Activated T-cell treated with anti-CD3 and anti-CD28 coated beads, Interleukin-2, amount 50 U/mL, for 4 hours (primary cell): ENCODE results near the gene CRYBG1. TPM values are rescaled to one million over a fixed set of nuclear protein-coding genes. Genes with fewer than 3 reads are reported as not detected.

Experiments
- ATAC-seq, 2 donors: fragments of 200-7000 bp; cut with Tn5 transposase; one replicate each; pipeline ENCODE4 v1.10.0; 2021
- DNase-seq: peaks from one replicate; pipeline ENCODE4 v3.0.0-alpha.2; 2020
- H3K27me3 Mint-ChIP-seq: one replicate; pipeline ENCODE4 v1.8.0; 2021; ENCODE audit warnings: low read depth, mixed read lengths
- H3K36me3 Mint-ChIP-seq: one replicate; pipeline ENCODE4 v1.8.0; 2022; ENCODE audit warnings: mixed read lengths; ENCODE audit not compliant: insufficient read depth
- H3K4me1 Mint-ChIP-seq: one replicate; pipeline ENCODE4 v1.8.0; 2021; ENCODE audit warnings: low read depth, mixed read lengths
- H3K4me3 Mint-ChIP-seq: one replicate; pipeline ENCODE4 v1.8.0; 2021; ENCODE audit warnings: mild to moderate bottlenecking, moderate library complexity, mixed read lengths
- H3K9me3 Mint-ChIP-seq: one replicate; pipeline ENCODE4 v1.8.0; 2021; ENCODE audit warnings: mixed read lengths
- total RNA-seq, 3 donors: library from RNA; stranded (reverse); gene quantifications; one replicate each; pipeline ENCODE4 v1.2.1, GENCODE V29; 2021

The CRYBG1 gene
- total RNA-seq, 3 donors from 2014 or later, result 8.5 to 28.6 (median 20.1) TPM

DNA sequence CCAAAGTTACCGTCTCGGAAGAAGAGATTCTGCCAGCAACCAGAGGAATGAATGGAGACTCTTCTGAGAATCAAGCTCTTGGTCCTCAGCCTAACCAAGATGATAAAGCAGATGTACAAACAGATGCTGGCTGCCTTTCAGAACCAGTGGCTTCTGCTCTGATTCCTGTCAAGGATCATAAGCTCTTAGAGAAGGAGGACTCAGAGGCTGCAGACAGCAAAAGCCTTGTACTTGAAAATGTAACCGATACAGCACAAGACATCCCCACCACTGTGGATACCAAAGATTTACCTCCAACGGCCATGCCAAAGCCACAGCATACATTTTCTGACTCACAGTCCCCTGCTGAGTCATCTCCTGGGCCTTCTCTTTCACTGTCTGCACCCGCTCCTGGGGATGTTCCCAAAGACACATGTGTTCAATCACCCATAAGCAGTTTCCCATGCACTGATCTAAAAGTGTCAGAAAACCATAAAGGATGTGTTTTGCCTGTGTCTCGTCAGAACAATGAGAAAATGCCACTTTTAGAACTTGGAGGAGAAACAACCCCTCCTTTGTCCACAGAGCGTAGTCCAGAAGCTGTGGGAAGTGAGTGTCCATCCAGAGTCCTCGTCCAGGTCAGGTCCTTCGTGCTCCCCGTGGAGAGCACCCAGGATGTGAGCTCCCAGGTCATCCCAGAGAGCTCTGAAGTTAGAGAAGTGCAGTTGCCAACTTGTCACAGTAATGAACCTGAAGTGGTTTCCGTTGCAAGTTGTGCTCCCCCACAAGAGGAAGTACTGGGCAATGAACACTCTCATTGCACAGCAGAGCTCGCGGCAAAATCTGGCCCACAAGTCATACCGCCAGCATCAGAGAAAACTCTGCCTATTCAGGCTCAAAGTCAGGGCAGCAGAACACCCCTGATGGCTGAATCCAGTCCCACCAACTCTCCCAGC lies 159.2 kb downstream of the CRYBG1 start:
- Mint-ChIP-seq H3K27me3 (no peaks in the 10 kb centered on the region), H3K9me3 (no peaks in the 10 kb centered on the region), H3K36me3 (peaks cover 6% of the 10 kb centered on the region), H3K4me1 (peaks cover 75% of the 10 kb centered on the region), H3K4me3 (peak overlapping the region; percentile 85)
- peak; percentile 70 for DNase-seq
- ATAC-seq, result peak; percentile 68 to 72

DNA sequence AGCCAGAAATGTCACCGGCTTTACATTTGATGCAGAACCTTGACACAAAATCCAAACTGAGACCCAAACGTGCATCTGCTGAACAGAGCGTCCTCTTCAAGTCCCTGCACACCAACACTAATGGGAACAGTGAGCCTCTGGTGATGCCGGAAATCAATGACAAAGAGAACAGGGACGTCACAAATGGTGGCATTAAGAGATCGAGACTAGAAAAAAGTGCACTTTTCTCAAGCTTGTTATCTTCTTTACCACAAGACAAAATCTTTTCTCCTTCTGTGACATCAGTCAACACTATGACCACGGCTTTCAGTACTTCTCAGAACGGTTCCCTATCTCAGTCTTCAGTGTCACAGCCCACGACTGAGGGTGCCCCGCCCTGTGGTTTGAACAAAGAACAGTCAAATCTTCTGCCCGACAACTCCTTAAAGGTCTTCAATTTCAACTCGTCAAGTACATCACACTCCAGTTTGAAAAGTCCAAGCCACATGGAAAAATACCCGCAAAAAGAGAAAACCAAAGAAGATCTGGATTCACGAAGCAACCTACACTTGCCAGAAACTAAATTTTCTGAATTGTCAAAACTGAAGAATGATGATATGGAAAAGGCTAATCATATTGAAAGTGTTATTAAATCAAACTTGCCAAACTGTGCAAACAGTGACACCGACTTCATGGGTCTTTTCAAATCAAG lies 160.3 kb downstream of the CRYBG1 start:
- ATAC-seq (peak; percentile 73 to 78), DNase-seq (peak; percentile 73)
- peaks cover 11% of the 10 kb centered on the region for H3K36me3 Mint-ChIP-seq
- peaks cover 76% of the 10 kb centered on the region for H3K4me1 Mint-ChIP-seq
- H3K27me3 Mint-ChIP-seq, result no peaks in the 10 kb centered on the region
- H3K4me3 Mint-ChIP-seq, result peak overlapping the region; percentile 85
- H3K9me3 Mint-ChIP-seq, result no peaks in the 10 kb centered on the region

DNA sequence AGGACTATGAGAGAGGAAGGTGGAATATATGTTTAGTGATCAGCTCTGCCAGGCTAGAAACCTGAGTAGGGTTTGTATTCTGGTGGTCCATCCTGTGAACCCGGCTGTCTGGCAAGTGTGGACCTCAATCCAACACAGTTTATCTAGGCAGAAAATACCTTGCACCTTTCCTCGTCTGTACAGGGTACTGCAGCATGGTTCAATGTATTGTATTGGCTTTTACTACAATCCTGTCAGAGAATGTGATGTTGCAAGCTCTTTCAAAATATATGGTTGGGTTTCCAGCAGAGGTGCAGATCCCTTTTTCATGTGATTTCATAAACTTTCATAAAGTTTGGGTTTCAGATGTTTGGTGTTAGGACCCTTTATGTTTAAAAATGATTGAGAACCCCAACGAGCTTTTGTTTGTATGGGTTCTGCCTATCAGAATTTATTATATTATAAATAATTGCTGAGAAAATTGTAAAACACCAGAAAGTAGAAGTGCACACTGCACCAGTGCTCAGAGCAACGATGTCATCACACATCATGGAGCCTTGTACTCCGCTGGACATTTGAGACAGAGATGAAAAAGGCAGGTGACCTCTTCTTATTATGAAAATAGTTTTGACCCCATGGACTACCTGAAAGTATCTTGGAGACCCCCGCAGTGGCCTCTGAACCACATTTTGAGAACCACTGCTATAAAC lies 162.2 kb downstream of the CRYBG1 start:
- ATAC-seq (no peak), DNase-seq (no peak)
- Mint-ChIP-seq H3K4me3 (peak overlapping the region; percentile 85), H3K9me3 (no peaks in the 10 kb centered on the region), H3K27me3 (no peaks in the 10 kb centered on the region), H3K36me3 (peaks cover 17% of the 10 kb centered on the region), H3K4me1 (peaks cover 71% of the 10 kb centered on the region)

DNA sequence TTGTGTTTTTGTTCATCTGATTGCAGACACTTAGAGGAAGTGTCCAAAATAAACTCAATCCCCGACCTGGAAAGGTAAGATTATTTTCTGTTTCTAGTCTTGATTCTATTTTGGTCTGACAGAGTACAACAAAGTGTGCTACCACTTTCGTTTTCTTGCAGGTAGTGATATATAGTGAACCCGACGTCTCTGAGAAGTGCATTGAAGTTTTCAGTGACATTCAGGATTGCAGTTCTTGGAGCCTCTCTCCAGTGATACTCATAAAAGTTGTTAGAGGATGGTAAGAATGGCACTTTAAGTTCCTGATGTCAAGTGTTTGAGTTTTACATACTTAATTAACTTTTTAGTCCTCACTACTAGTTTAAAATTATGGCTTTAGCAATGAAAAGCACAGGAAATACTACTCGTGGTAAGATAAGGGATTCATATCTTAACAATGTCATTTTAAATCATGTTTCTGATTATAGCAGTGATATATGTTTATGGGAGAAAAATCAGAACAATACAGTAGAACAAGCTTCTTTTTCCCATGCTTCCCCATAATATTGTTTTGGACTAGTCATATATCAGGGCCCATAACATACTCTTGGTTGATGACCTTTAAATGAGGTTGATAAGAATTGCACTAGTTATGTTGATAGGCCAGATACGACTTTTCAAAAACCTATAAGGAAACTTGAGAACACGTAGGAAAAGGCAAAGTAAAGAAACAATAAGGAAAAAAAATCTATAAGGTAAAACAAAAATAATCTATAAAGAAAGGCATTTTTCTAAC lies 164.8 kb downstream of the CRYBG1 start:
- Mint-ChIP-seq H3K36me3 (peaks cover 36% of the 10 kb centered on the region), H3K9me3 (no peaks in the 10 kb centered on the region)
- DNase-seq, result no peak

DNA sequence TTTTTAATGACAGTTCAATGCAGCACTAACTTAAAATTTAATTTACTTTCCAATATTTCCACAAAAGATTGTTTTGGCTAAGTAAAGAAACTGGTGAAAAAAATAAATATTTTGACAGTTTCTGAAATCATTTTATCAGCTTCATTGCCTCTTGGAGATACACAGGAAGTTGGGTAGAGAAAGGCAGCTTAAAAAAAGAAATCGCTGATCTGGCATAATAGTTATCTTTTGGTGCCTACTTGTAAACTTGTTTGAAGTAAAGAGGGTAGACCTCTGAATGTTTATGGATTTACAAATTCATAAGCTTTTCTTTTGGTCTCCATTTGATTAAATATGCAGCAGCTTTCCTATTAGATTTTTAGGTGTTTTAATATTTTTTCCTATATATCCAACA lies 165.4 kb downstream of the CRYBG1 start:
- DNase-seq (no peak), ATAC-seq (no peak)
- peak overlapping the region; percentile 85 for H3K4me3 Mint-ChIP-seq
- H3K9me3 Mint-ChIP-seq, result no peaks in the 10 kb centered on the region
- peaks cover 73% of the 10 kb centered on the region for H3K4me1 Mint-ChIP-seq
- peaks cover 39% of the 10 kb centered on the region for H3K36me3 Mint-ChIP-seq
- H3K27me3 Mint-ChIP-seq, result no peaks in the 10 kb centered on the region

More for the DNA sequence above, 164.8 kb downstream of the CRYBG1 start:
- Mint-ChIP-seq H3K4me1 (peaks cover 73% of the 10 kb centered on the region), H3K27me3 (no peaks in the 10 kb centered on the region), H3K4me3 (peak overlapping the region; percentile 85)
- peak; percentile 36 for ATAC-seq

DNA sequence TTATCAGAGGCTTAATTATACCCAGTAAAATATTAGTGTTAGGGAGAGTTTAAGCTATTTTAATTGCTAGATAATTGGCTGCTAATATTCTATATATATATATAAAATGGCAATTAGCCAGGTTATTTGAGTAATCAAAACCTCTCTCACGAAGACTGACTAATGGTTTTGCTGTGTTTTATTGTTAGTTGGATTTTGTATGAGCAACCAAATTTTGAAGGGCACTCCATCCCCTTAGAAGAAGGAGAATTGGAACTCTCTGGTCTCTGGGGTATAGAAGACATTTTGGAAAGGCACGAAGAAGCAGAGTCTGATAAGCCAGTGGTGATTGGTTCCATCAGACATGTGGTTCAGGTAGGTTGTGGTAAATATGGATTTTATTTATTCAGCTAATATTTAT lies 166.6 kb downstream of the CRYBG1 start:
- ATAC-seq, result no peak

DNA sequence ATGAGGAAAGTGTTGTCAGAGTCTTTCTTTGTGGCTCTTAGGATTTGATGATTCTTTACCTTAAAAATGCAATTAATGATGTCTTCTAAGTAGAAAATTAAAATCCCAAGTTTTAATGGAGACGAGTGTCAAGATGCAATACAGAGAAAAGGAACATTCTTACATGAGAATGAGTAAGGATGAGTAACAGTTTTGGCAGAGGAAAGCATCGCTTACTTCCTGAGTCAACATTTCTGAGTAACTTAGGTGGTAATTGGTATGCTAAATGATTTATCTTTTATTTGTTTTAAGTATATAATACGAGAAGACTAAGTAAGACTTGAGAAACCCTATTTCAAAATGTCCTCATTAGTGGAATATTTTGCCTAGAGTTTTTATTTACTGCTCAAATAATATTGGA lies 167.5 kb downstream of the CRYBG1 start:
- Mint-ChIP-seq H3K9me3 (no peaks in the 10 kb centered on the region), H3K27me3 (no peaks in the 10 kb centered on the region), H3K4me1 (peaks cover 72% of the 10 kb centered on the region), H3K4me3 (peak overlapping the region; percentile 58), H3K36me3 (peaks cover 51% of the 10 kb centered on the region)
- ATAC-seq, result peak; percentile 64 to 73
- DNase-seq, result no peak

More for the DNA sequence above, 166.6 kb downstream of the CRYBG1 start:
- Mint-ChIP-seq H3K27me3 (no peaks in the 10 kb centered on the region), H3K4me3 (no peak overlapping the region), H3K9me3 (no peaks in the 10 kb centered on the region), H3K4me1 (peaks cover 71% of the 10 kb centered on the region), H3K36me3 (peaks cover 46% of the 10 kb centered on the region)
- no peak for DNase-seq

DNA sequence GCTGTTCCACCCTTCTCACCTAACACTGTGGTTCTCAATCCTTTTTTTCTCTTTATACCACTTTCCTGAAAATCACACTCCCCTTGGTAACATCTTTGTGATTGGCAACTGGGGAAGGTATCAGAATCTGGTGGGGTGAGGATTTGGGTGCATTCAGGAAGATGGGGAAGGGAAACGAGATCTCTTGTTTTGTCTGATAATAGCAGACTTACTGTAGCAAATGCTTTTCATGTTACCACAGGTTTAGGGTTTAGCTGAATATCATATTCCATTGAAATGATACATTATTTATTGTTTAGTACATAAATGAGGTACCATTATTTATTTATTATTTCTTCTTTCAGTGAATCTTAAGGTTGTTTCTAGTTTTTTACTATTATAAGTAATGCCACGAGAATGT lies 168.0 kb downstream of the CRYBG1 start:
- H3K27me3 Mint-ChIP-seq, result no peaks in the 10 kb centered on the region
- H3K9me3 Mint-ChIP-seq, result no peaks in the 10 kb centered on the region
- peak overlapping the region; percentile 58 for H3K4me3 Mint-ChIP-seq
- DNase-seq (no peak), ATAC-seq (no peak)
- peaks cover 57% of the 10 kb centered on the region for H3K36me3 Mint-ChIP-seq
- H3K4me1 Mint-ChIP-seq, result peaks cover 74% of the 10 kb centered on the region

DNA sequence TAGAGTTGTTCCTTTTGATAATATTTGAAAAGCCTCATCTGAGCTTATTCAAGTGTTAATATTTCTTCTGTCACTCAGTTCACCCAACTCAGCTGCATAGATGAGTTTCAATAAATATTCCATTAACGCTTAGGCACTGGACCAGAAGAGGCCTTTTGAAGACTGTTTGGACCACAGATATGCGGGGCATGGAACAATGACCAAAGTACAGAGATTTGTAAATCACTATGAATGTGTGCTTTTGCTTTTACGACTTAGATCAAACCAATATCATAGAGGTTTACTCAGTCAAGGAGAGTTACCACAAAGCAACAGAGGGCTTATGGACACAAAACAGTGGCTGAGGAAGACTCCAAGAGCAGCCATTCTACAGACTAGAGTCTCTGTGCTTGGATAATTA lies 168.9 kb downstream of the CRYBG1 start:
- ATAC-seq, result no peak
- no peak overlapping the region for H3K4me3 Mint-ChIP-seq
- H3K9me3 Mint-ChIP-seq, result no peaks in the 10 kb centered on the region
- H3K4me1 Mint-ChIP-seq, result peaks cover 75% of the 10 kb centered on the region
- peaks cover 63% of the 10 kb centered on the region for H3K36me3 Mint-ChIP-seq
- DNase-seq, result no peak
- H3K27me3 Mint-ChIP-seq, result no peaks in the 10 kb centered on the region

DNA sequence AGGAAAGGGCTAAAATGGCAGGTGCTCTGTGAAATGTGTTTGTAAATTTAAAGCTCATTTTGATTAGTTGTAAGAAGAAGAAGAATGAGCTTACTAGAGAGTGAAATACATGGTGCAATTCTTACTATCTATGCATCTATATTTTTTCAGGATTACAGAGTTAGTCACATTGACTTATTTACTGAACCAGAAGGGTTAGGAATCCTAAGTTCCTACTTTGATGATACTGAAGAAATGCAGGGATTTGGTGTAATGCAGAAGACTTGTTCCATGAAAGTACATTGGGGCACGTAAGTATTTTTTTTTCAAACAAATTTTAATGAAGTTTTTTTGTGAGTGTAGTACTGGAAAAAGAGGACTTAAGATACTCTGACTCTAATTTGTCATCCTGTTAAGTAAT lies 169.5 kb downstream of the CRYBG1 start:
- DNase-seq (no peak), ATAC-seq (no peak)
- Mint-ChIP-seq H3K27me3 (no peaks in the 10 kb centered on the region), H3K4me3 (no peak overlapping the region), H3K36me3 (peaks cover 63% of the 10 kb centered on the region), H3K4me1 (peaks cover 77% of the 10 kb centered on the region), H3K9me3 (no peaks in the 10 kb centered on the region)

DNA sequence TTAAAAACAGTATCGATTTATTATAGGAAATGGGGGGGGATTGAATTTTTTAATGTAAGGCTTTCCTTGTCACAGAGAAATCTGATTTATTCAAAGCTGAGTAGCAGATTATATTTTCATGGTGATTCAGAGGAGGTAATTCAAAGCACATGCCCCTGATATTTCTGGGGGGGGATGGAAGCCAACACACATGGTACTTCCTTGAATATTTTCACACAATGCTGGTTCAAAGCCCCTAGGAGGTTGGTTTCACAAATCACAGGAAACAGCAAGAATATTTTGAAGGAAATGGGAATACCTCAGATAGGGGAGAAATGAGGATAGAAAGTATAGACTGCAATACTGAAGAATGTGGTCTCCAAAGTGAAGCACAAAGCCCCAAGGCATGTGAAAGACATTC lies 170.0 kb downstream of the CRYBG1 start:
- no peaks in the 10 kb centered on the region for H3K9me3 Mint-ChIP-seq
- DNase-seq (no peak), ATAC-seq (no peak)
- no peaks in the 10 kb centered on the region for H3K27me3 Mint-ChIP-seq
- no peak overlapping the region for H3K4me3 Mint-ChIP-seq
- H3K36me3 Mint-ChIP-seq, result peaks cover 61% of the 10 kb centered on the region
- H3K4me1 Mint-ChIP-seq, result peaks cover 77% of the 10 kb centered on the region

DNA sequence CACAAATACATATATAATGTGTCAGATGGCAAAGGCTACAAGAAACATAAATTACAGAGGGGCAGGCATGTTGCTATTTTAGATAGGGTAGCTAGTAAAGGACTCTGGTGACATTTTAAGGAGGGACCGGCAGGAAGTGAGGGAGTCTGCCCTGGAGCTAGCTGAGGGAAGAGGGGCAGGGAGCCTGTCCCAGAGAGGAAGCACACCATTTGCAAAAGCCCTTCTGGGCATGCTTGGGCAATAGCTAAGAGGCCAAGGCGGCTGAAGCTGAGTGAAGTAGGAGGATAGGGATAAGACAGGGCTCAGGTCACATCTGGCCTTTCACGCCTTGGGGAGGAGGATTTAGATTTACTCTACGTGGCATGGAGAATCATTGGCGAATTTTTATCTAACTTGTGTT lies 172.5 kb downstream of the CRYBG1 start:
- H3K4me1 Mint-ChIP-seq, result peaks cover 82% of the 10 kb centered on the region
- H3K27me3 Mint-ChIP-seq, result no peaks in the 10 kb centered on the region
- ATAC-seq, result no peak
- peak overlapping the region; percentile 14 for H3K4me3 Mint-ChIP-seq
- DNase-seq, result no peak
- peaks cover 64% of the 10 kb centered on the region for H3K36me3 Mint-ChIP-seq
- no peaks in the 10 kb centered on the region for H3K9me3 Mint-ChIP-seq

DNA sequence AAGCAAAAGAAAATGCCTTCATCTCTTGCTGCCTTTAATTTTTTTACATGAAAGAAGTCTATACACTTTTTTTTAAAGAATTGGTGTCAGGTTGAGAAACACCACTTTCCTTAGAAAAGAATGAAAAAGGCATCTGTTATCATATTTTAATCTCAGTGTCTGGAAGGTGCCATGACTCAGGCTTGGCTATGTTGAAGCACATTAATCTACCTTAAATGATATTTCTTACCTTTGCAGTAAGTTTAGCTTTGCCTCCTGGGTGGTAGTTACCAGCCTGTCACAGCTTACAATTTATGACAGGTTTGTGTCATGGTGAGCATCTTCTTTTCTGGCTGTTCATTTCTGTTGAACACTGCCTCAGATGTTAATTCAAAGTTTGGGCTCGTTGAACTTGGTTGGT lies 173.5 kb downstream of the CRYBG1 start:
- no peaks in the 10 kb centered on the region for H3K27me3 Mint-ChIP-seq
- peaks cover 59% of the 10 kb centered on the region for H3K36me3 Mint-ChIP-seq
- ATAC-seq, result peak in 1 of 2 donors; percentile 38
- H3K4me1 Mint-ChIP-seq, result peaks cover 85% of the 10 kb centered on the region
- no peaks in the 10 kb centered on the region for H3K9me3 Mint-ChIP-seq
- H3K4me3 Mint-ChIP-seq, result peak overlapping the region; percentile 31
- DNase-seq, result no peak

DNA sequence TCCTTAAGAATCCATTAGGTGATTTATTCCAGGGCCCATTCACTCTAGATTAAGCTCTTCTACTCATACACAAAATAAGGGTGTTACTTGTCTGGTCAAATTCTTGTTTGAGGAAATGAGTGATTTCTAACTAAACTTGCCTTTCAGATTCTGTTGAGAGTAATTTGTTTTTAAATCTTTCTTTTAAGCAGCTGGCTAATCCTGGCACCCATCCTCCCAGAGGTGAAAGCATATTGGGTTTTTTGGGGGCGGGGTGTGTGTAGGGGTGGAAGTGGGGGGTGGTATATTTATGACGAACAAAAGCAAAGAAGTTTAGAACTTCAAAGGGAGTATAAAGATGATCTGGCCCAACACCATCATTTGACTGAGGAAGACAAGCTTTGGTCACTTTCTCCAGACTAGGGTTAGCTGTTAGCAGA lies 174.1 kb downstream of the CRYBG1 start:
- peak overlapping the region; percentile 31 for H3K4me3 Mint-ChIP-seq
- H3K36me3 Mint-ChIP-seq, result peaks cover 58% of the 10 kb centered on the region
- peak; percentile 50 for DNase-seq
- H3K4me1 Mint-ChIP-seq, result peaks cover 80% of the 10 kb centered on the region
- peak; percentile 88 to 89 for ATAC-seq
- H3K27me3 Mint-ChIP-seq, result no peaks in the 10 kb centered on the region
- no peaks in the 10 kb centered on the region for H3K9me3 Mint-ChIP-seq
